HCT116 (cell line): ENCODE data around the gene CHCT1. TPM values are rescaled to one million over a fixed set of nuclear protein-coding genes. Genes with fewer than 3 reads are reported as not detected.
A peak's percentile ranks its signal among the peaks of the same experiment; 100 is the strongest.

ENCODE experiments used
- ATAC-seq: fragments of 200-7000 bp; cut with Tn5 transposase; 2 replicates; pipeline ENCODE4 v1.9.1; 2020; ENCODE audit warnings: mild to moderate bottlenecking, moderate library complexity
- BruUV-seq: library from RNA; stranded (reverse); fragments of 400-500 nt; replicated peaks from 2 replicates; lab custom pipeline; 2021; lab: Mats Ljungman, UMichigan
- CTCF ChIA-PET: fragments of 300-600 bp; sonication (Branson Sonifier 250); formaldehyde crosslinking; loops from one replicate; lab custom pipeline; 2021; ENCODE audit warnings: antibody characterized with exemption; lab: Charles Lee
- POLR2A ChIA-PET: fragments of 300-600, 350-600 bp; sonication (Branson Sonifier 250); formaldehyde crosslinking; loops from one replicate; lab custom pipeline; 2021; ENCODE audit warnings: antibody characterized with exemption; lab: Charles Lee
- RAD21 ChIA-PET, 2 experiments: fragments of 300-600 bp; sonication (Branson Sonifier 250); formaldehyde crosslinking; loops; one replicate each; lab custom pipeline; 2023; ENCODE audit warnings: low total read pairs in 2 of 2; ENCODE audit not compliant: uncharacterized antibody in 2 of 2, unreplicated experiment in 2 of 2, low non-redundant PET in 1 of 2; lab: Charles Lee
- DNase-seq: peaks from one replicate; pipeline ENCODE4 v3.0.0-alpha.2; 2010; ENCODE audit warnings: low read depth, low spot score
- H2AFZ ChIP-seq: fragments of 200-600 bp; shearing (Covaris generic), sonication (generic); 2 replicates; pipeline ENCODE4 v1.6.1; 2017; ENCODE audit warnings: low read depth, mixed run types, mixed read lengths, antibody characterized with exemption, low read length; ENCODE audit not compliant: poor library complexity, severe bottlenecking
- H3K27ac ChIP-seq: 2 replicates; pipeline ENCODE4 v1.5.1; 2012; ENCODE audit warnings: low read depth, low read length
- H3K27me3 ChIP-seq: fragments of 200-600 bp; sonication (generic); 2 replicates; pipeline ENCODE4 v1.6.1; 2016; ENCODE audit warnings: mixed run types, low read length, mixed read lengths; ENCODE audit not compliant: insufficient read depth
- H3K36me3 ChIP-seq, 2 experiments: fragments of 200-500 bp in 1 of 2; fragments of 200-600 bp in 1 of 2; sonication (Bioruptor generic) in 1 of 2; sonication (generic) in 1 of 2; 2 replicates each; pipeline versions ENCODE4 v1.5.1 to v1.6.1; 2014 to 2016; ENCODE audit warnings: low read length in 2 of 2, inconsistent platforms in 1 of 2, mixed read lengths in 1 of 2, mixed run types in 1 of 2; ENCODE audit not compliant: insufficient read depth in 2 of 2, control insufficient read depth in 1 of 2
- H3K4me1 ChIP-seq, 2 experiments: fragments of 200-600 bp in 1 of 2; sonication (generic) in 1 of 2; 2 replicates each; pipeline versions ENCODE4 v1.5.1 to v1.6.1; 2012 to 2017; ENCODE audit warnings: low read length in 2 of 2, inconsistent platforms in 1 of 2, mild to moderate bottlenecking in 1 of 2, mixed read lengths in 1 of 2, mixed run types in 1 of 2, moderate library complexity in 1 of 2; ENCODE audit not compliant: insufficient read depth in 2 of 2, control insufficient read depth in 1 of 2
- H3K4me2 ChIP-seq: fragments of 200-600 bp; sonication (generic); 2 replicates; pipeline ENCODE4 v1.6.1; 2017; ENCODE audit warnings: mixed run types, low read length, mixed read lengths
- H3K4me3 ChIP-seq, 2 experiments: fragments of 200-600 bp in 1 of 2; sonication (generic) in 1 of 2; replicated peaks in 1 of 2; 2 replicates each; pipeline ENCODE4 v1.5.1; 2011 to 2016; ENCODE audit warnings: low read length in 2 of 2, control low read depth in 1 of 2, low read depth in 1 of 2, mild to moderate bottlenecking in 1 of 2, mixed read lengths in 1 of 2, mixed run types in 1 of 2
- H3K79me2 ChIP-seq: fragments of 200-600 bp; sonication (generic); 2 replicates; pipeline ENCODE4 v1.6.1; 2017; ENCODE audit warnings: mild to moderate bottlenecking, mixed run types, low read length, moderate library complexity, mixed read lengths; ENCODE audit not compliant: insufficient read depth
- H3K9ac ChIP-seq: fragments of 200-600 bp; sonication (generic); 2 replicates; pipeline ENCODE4 v1.6.1; 2016; ENCODE audit warnings: low read length, mixed read lengths
- H3K9me2 ChIP-seq: fragments of 200-600 bp; sonication (generic), shearing (Covaris generic); 2 replicates; pipeline ENCODE4 v1.6.1; 2017; ENCODE audit warnings: mixed run types, mild to moderate bottlenecking, moderate library complexity; ENCODE audit not compliant: insufficient read depth
- H3K9me3 ChIP-seq, 2 experiments: fragments of 200-500 bp in 1 of 2; fragments of 200-600 bp in 1 of 2; sonication (Bioruptor generic) in 1 of 2; sonication (generic) in 1 of 2; 2 replicates each; pipeline ENCODE4 v1.6.1; 2014 to 2017; ENCODE audit warnings: low read length in 2 of 2, mixed read lengths in 2 of 2, inconsistent platforms in 1 of 2, low read depth in 1 of 2, mild to moderate bottlenecking in 1 of 2, mixed run types in 1 of 2, moderate library complexity in 1 of 2; ENCODE audit not compliant: control insufficient read depth in 1 of 2, insufficient read depth in 1 of 2
- H4K20me1 ChIP-seq: fragments of 200-600 bp; sonication (generic), shearing (Covaris generic); 2 replicates; pipeline ENCODE4 v1.6.1; 2017; ENCODE audit warnings: mixed run types, mild to moderate bottlenecking, moderate library complexity; ENCODE audit not compliant: insufficient read depth
- CBX3 ChIP-seq: IDR thresholded peaks from 2 replicates; pipeline ENCODE4 v1.6.1; 2012; ENCODE audit warnings: low read depth
- CEBPB ChIP-seq: IDR thresholded peaks from 2 replicates; pipeline ENCODE4 v1.6.1; 2012; ENCODE audit warnings: low read depth
- CTCF ChIP-seq, 3 experiments: fragments of 200-600 bp in 1 of 3; sonication (generic) in 1 of 3; IDR thresholded peaks in 2 of 3; conservative IDR thresholded peaks in 1 of 3; 2 replicates each; pipeline ENCODE4 v1.5.1; 2012 to 2017; ENCODE audit warnings: low read depth in 2 of 3, low read length in 2 of 3, antibody characterized with exemption in 1 of 3, borderline replicate concordance in 1 of 3, control low read depth in 1 of 3, mild to moderate bottlenecking in 1 of 3, mixed read lengths in 1 of 3, mixed run types in 1 of 3, moderate library complexity in 1 of 3; ENCODE audit not compliant: insufficient read depth in 1 of 3
- ELF1 ChIP-seq: IDR thresholded peaks from 2 replicates; pipeline ENCODE4 v1.6.1; 2012; ENCODE audit warnings: low read depth, borderline replicate concordance
- EZH2 ChIP-seq: fragments of 200-600 bp; sonication (generic); IDR thresholded peaks from 2 replicates; pipeline ENCODE4 v1.6.1; 2017; ENCODE audit warnings: antibody characterized with exemption, mixed run types
- FOSL1 ChIP-seq: IDR thresholded peaks from 2 replicates; pipeline ENCODE4 v1.6.1; 2012; ENCODE audit warnings: low read depth
- POLR2AphosphoS5 ChIP-seq: IDR thresholded peaks from 2 replicates; pipeline ENCODE4 v1.6.1; 2011; ENCODE audit warnings: mild to moderate bottlenecking, low read depth, low read length, moderate library complexity
- RAD21 ChIP-seq: IDR thresholded peaks from 2 replicates; pipeline ENCODE4 v1.6.1; 2012; ENCODE audit warnings: low read depth, mild to moderate bottlenecking
- SRF ChIP-seq: IDR thresholded peaks from 2 replicates; pipeline ENCODE4 v1.6.1; 2012; ENCODE audit warnings: low read depth
- TCF7L2 ChIP-seq: IDR thresholded peaks from 2 replicates; pipeline ENCODE4 v1.7.0; 2011; ENCODE audit warnings: borderline replicate concordance, inconsistent platforms; ENCODE audit not compliant: insufficient read depth, insufficient read length; ENCODE audit errors: extremely low read depth
- ZBTB33 ChIP-seq: IDR thresholded peaks from 2 replicates; pipeline ENCODE4 v1.6.1; 2011; ENCODE audit warnings: mild to moderate bottlenecking, low read length, moderate library complexity; ENCODE audit not compliant: insufficient replicate concordance; ENCODE audit errors: extremely low read depth
- ZNF274 ChIP-seq: fragments of 200-500 bp; sonication (Bioruptor generic); IDR thresholded peaks from 2 replicates; pipeline ENCODE4 v1.6.1; 2014; ENCODE audit warnings: mild to moderate bottlenecking, low read depth, low read length, inconsistent platforms
- intact Hi-C: fragments of 100-400 bp; cut with micrococcal nuclease; formaldehyde crosslinking; loops from 2 replicates; pipeline ENCODE4 v1.10.0; 2022
- total RNA-seq: library from RNA; stranded (reverse); gene quantifications from one replicate; pipeline ENCODE4 v1.2.1, GENCODE V29; 2021; ENCODE audit not compliant: unreplicated experiment

Gene CHCT1
- total RNA-seq, 1 experiment from 2014 or later: not detected

GRCh38 chr17:60388742-60389141, 33.5 kb upstream of the CHCT1 start (continued):
- TF ChIP-seq FOSL1: no peak
- TF ChIP-seq CEBPB: no peak
- TF ChIP-seq TCF7L2: no peak
- TF ChIP-seq SRF: no peak
- no peak for TF ChIP-seq ZBTB33
- TF ChIP-seq EZH2: no peak

- H4K20me1 ChIP-seq: no peaks in the 10 kb centered on the region
- H3K27me3 ChIP-seq: no peaks in the 10 kb centered on the region
- H3K4me2 ChIP-seq: peak overlapping the region; percentile 88
- H3K4me1 ChIP-seq: peaks cover 19 to 32% of the 10 kb centered on the region in 2 experiments
- no peaks in the 10 kb centered on the region for H3K9me3 ChIP-seq
- ChIA-PET RAD21 (no interaction called here), POLR2A (interaction anchor here (1.2 kb wide), 1 partner anchor 10 kb away, joined by 3 read pairs; no protein-coding TSS in a partner anchor), CTCF (no interaction called here)
- H3K9me2 ChIP-seq: no peaks in the 10 kb centered on the region
- DNase-seq (no peak), ATAC-seq (no peak)
- H3K36me3 ChIP-seq: no peaks in the 10 kb centered on the region
- no peak for TF ChIP-seq CTCF (IDR thresholded peaks at IDR 0.05 in 2 of 3, conservative IDR thresholded peaks at IDR 0.05 in 1 of 3; ENCODE audit: borderline replicate concordance in 1 of 3, insufficient read depth in 1 of 3, low read depth in 2 of 3, low read length in 2 of 3)
- no peak for TF ChIP-seq POLR2AphosphoS5
- no peak for TF ChIP-seq CBX3
- TF ChIP-seq RAD21: no peak
- TF ChIP-seq ELF1: no peak
- TF ChIP-seq ZNF274: no peak
- no peak overlapping the region for H3K27ac ChIP-seq
- peak overlapping the region in 1 of 2 experiments; percentile 80; a peak in 1 of 4 replicates for H3K4me3 ChIP-seq
- no TSS peak for BruUV-seq
- H3K79me2 ChIP-seq: peaks cover 64% of the 10 kb centered on the region
- H3K9ac ChIP-seq: no peak overlapping the region
- intact Hi-C loops: no loop called here
- no peak overlapping the region for H2AFZ ChIP-seq
Observed at GRCh38 chr17:60390186-60390585, 32.1 kb upstream of the CHCT1 start.
